Measurements from ENCODE around the gene PIAS2.
"Not testable (repeated sequence)": the region's sequence is repeated elsewhere in the genome, so short reads cannot be mapped to it uniquely, and the experiment has no call there.

Gene PIAS2

DNA sequence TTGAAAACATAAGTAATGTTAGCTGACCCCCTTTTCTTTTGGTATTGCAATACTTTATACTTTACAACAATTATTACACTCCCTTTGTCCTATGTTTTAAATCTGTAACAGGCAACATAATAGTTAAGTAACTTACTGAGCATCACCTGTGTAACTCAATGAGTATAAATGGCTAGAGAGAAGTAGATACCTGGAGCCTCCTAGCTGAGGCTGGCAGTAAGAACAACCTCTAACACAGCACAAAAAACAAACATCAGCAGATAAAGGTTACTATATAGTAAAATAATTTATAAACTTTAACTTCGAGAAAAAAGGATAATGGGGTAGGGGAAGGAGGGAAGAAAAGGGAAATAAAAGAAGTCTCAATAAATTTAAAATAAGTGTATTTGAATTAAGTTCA lies 87.4 kb downstream of the PIAS2 start:
- no peak for DNase-seq

DNA sequence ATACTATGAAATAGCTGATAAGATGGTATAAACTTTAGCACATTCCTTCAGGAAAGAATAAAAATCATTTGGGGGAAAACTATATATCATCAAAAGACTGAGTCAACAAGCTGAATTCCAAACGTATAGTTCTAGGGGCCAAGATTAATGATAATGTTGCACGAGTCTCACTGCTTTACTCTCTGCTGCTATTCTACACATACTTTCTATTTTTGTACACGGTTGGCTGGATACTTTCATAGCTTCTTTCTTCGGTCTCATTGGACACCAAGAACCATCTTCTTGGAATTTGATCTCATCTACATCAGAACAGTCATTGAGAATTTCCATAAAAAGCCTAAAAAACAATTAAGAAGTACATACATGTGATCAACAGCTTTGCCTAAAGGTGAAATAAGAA lies 87.8 kb downstream of the PIAS2 start:
- DNase-seq = no peak

DNA sequence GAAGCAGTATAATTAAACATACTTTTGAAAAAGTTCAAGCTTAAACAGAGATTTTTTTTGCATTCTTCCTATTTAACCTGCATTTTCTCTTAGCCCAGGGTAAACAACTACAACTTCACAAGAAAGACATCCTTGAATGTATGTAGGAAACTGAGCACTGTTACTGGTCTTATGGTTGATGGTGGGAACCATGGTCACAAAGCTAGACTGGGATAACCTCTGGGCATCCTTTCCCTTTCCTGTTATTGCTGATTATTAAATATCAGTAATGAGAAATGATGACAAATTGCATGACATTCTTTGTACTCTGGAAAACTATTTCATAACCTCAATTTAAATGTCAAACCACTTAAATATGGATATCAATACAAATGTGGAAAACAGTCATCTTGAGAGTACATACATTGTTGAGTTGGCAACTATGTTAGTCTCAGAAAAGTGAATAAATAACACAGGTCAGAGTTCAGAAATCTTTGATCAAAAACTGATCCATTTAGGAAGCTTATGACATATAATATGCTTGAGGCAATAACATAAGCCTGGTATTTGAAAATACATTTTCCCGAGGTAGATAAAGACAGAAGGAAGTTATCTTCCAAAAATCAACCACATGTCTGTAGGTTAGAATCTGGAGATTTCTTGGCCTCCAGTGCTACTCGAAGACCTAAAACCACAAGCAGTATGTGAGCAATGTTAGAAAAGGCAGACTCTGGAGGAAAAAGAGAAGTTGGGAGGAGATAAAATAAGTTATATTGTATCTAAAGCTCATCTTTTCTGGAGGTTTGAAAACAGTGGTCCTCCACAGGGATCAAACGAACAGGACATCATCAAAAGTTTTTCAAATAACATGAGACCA lies 95.2 kb downstream of the PIAS2 start:
- no peak for DNase-seq

DNA sequence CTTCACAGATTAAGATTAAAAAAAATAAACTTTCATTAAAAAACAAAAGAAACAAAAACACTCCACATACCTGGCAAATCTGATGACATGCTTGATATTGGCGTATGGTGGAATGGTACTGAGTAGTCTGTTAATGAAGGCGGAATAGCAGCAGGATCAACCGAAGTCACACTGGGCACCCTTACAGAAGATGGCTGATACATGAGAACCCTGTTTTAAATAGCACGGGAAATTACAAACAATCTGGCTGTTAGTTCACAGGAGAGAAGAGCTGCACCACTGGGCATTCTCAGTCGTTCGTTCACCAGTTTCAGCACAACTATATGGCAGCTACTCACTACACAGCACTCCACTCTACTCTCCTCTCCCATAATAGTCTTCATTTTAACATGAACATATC lies 96.4 kb downstream of the PIAS2 start:
- DNase-seq = no peak

DNA sequence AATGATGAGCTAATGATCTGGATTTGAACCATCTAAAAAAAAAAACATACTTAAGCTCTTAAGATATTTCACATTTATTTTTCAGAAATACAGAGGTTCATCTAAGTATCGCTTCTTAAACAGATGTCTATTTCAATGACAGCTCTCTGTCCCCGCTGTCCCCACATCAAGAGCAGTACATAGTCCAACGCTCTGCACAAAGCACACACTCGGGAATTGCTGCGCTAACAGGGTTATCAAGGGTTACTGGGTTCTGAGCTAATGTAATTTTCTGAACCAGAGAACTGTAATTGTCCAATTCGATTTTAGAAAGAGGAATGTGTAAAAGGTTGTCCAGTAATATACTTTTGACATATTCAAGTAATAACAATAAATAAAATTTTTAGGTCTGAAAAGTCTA lies 101.6 kb downstream of the PIAS2 start:
- no peak for DNase-seq

DNA sequence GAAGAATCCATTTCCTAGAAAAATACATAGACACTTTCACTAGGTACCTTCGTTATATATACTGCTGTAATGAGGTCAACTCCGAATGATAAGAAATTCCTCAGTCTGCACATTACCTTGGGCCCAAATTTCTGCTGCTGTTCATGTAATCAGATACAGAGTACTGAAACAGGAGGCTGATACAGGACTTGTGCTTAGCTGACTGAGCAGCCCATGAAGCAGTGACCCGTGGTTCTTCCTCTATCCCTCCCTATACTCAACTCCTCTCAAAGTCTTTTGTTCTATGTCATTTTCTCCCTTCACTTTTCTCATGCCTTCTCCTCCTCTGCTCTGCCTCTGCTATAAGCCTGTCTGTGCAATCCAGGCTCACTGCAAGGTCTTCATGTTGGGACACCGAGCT lies 102.9 kb downstream of the PIAS2 start:
- no peak for DNase-seq

DNA sequence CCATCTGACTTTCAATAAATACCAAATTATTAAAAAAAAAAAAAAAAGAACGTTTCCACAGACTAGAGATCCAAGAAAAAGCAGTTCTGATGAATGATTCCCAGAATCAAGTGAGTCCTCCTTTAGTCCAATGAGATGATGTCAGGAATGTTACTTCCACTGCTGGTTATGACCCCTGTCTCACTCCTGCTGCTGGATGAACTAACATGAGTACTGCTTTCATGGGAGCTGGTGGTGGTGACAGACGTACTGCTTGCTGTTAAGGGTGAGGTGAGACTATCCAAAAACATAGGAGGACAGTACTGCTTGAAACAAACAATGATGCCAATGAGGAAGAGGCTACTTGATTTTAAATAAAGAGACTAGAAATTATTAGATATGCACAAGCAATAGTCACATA lies 105.0 kb downstream of the PIAS2 start:
- DNase-seq = no peak

DNA sequence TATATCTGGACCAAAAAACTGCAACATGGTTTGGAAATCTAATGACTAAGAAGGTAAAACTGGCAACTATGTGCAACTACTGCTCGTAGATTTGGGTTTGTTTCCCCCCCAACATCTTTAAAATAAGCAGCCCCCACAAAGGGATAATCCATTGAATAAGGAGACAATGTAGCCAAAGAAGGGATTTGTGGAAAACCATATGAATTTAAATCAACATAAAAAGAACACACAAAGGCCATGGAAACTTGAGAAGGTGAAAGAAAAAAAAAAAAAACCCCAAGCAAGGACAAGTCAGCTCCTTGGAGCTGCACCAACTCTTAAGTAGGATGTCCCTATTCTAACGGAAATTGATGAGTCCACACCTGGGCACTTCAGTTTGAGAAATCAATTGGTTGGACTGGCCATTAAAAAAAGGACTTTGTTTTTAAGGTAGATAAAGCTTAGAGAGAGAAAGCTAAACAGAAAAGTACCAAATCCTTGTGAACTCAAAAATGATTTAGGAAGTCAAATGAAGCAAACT lies 106.8 kb downstream of the PIAS2 start:
- no peak for DNase-seq

DNA sequence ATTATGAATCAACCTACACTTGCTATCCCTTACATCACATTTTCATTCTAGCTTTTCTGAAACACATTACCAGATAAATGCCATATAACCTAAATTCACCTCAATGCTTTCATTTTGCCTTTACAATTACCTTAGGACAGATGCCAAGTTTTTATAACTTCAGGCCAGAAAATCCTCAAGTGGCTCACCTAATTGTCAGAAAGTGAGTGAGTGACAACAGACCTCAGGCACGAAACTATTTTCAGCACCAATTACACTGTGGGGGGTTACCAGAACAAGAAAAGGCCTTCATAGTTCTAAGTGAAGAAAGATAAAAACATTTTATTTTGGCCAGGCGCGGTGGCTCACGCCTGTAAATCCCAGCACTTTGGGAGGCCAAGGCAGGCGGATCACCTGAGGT lies 108.2 kb downstream of the PIAS2 start:
- no peak for DNase-seq

DNA sequence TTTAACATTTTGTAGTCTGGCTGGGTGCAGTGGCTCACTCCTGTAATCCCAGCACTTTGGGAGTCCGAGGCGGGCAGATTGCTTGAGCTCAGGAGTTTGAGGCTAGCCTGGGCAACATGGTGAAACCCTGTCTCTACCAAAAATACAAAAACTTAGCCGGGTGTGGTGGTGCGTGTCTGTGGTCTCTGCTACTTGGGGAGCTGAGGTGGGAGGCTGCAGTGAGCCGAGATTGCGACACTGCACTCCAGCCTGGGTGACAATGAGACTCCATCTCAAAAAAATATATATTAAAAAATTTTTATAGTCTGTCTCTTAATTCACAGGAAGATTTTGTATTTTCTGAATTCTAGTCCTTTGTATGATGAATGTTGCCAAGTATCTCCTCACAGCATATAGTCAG lies 121.4 kb downstream of the PIAS2 start:
- not testable (repeated sequence) for DNase-seq

DNA sequence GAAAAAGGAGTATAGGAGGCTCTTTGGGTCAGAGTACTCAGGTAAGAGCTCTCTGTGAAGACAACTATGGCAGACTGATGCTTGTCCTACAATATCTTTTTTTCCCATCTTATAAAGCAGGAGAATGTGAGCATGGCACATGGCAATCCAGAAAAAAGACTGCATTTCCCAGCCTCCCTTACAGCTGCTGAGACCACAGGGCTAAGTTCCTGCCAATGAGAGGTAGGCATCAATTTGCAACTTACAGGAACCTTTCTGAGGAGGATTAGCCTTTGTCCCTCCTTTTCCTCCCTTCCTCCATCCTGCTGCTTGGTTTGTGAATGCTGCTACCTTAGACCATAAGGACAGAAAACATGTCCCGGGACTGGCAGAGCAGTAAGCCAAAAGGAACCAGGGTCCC lies 122.7 kb downstream of the PIAS2 start:
- DNase-seq = no peak

DNA sequence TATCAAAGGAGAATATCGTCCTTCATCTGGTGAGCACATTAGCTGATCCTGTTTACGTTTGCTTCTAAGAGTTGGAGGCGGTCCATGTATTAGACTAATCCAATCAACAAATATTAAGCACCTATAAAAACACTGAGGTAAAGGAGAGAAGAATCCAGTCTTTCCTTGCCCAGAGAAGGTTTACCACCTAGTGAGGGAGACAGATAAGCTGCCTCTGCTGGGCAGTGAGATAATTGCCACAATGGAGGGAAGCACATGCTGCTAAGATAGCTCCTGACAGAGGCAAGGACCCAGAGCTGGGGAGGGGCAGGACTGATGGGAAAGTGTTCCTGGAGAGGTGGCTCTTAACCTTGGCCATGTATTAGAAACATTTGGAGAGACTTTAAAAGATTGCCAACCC lies 123.7 kb downstream of the PIAS2 start:
- no peak for DNase-seq

DNA sequence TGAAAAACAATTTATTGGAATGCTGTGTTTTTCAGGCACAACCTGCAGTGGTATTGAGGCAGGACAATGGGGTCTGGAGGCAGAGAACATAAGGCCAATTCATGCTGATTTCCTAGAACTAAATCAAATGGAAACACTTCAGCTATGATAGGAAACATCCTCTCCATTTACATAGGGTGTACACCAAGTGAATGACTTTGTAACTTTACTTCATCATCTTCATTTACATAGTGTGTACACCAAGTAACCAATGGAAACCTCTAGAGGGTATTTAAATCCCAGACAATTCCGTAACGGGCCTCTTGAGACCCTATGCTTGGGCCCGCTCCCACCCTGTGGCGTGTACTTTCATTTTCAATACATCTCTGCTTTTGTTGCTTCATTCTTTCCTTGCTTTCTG lies 128.2 kb downstream of the PIAS2 start:
- DNase-seq = no peak

DNA sequence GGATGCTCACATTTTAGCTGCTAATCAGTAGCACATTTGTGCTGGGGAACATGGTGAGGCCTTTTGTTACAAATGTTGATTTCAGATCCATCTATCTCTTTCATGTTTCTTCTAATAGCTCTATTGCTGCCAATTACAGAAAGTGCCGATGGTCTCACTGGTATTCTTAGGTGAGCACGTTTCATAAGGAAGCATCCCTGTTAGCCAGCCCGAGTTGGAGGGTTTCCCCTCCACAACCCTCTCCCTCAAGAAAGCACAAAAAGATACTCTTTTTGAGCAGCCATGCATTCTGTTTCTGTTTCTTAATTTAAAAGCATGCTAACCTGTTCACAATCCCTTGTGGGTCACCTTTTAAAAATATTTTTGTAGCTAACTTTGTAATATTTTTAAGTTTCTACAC lies 129.6 kb downstream of the PIAS2 start:
- no peak for DNase-seq

DNA sequence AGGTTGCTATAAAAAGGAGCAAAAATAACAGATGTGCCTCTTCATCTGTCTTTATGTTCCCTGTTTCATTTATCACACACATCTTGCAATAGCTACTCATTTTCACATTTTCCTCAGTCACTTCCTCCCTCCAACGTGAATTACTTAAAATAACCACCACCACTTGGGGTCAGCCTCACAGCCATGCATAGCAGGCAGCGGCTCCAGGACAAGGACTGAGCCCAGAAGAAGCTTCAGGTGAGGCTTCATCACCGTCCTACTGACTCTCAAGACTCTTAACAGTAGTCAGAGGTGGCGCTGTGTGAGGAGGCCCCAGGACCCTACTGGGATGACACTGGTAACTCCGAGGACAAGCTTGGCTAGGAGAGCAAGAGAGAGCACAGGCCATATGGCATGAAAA lies 144.9 kb downstream of the PIAS2 start:
- DNase-seq = peak; percentile 32

DNA sequence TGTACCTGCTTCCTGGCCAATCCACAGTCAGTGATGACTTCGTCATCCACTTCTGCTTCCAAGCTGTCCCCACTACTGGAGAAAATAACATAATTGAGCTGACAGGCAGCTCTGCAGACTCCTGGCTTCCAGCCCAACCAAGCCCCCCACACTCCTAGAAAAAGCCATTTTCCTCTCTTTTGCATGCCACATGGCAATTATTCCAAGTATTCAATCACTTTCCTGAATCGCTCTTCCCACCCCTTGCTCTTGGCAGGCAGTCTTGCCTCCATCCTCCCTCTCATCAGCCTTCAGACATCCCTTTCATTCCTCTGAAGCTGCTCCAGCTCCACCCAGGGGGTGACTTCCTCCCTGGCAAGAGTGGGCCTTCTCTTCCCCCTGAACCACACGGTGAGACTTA lies 146.2 kb downstream of the PIAS2 start:
- DNase-seq = no peak

DNA sequence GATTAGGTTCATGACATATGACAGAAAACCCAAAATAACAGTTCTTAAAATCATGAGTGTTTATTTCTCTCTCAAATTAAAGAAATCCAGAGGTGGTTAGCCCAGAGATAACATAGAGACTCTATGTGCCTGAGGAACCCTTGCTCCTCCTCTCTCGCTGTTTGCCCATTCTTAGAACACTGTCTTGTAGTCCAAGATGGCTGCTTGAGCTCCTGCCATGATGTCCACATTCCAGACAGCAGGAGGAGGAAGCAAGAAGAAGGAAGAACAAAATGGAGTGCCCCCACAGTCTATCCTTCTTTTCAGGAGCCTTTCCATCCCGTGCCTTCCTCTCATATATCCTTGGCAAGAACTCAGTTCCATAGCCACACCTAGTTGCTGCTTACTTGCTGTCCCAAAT lies 146.6 kb downstream of the PIAS2 start:
- no peak for DNase-seq

DNA sequence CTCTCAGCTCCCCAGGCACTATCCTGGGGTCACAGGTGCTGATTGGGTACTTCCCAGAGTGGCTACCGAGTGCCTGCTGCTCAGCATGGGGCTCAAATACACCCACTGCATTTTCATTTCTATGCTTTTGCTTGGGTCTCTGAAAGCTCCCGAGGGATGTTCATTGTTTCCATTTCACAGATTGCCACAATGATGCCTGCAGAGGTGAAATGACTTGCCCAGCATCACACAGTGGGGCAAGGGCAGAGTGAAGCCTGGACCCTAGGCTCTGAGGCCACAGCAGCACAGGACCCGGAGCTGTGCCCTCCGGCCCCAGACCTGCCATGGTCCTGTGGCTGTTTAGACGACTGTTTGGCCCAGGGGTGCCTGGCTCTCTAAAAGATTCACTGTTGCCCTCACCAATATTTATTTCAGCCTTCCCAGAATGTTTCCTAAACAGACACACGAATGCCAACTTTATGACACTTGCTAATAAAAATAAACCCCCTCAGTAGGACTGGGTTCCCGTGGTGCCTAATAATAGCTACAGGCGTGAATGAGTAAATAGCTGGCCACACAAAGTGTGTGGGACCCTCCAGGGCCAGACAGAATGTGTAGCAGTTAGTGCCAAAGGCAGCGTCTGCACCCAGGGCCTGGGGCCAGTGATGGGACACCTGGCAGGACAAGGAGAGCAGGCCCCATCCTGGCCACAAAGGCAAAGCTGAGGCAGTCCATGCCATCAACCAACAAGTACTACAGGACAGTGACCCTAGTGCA lies 149.0 kb downstream of the PIAS2 start:
- no peak for DNase-seq

DNA sequence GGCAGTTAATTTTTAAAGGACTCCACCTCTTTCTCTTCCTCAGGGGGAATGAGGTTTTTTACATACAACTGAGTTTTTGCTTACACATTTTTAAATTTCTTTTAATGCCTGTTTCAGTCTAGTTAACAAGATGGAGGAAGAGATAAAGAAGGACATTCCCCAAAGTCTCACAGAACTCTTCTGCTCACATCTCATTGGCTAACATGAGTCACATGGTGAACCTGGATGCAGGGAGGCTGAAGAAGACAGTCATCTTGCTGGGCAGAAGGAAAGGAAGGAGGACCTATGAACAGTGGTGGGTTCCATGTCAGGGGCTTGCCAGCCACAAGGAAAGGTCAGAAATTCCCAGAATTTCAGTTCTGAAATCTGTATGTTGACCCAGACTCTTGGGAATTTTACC lies 150.1 kb downstream of the PIAS2 start:
- no peak for DNase-seq

DNA sequence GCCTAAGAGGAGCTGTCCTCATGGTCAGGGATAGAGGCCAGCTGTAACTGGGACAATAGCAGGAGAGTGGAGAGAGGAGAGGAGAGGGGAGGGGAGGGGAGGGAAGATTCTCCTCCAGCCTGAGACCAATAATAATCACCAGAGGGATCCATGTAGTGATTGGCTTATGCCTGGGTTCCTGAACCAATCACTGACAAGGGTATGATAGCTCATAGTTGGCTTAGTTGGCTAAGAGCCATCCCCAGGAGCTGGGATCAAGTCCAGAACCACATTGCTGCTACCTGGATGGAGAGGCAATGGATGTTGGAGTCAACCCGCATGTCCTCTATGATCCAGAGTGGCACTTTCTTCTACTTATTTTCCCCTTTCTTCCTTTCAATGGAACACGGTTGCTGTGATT lies 152.7 kb downstream of the PIAS2 start:
- DNase-seq = no peak

DNA sequence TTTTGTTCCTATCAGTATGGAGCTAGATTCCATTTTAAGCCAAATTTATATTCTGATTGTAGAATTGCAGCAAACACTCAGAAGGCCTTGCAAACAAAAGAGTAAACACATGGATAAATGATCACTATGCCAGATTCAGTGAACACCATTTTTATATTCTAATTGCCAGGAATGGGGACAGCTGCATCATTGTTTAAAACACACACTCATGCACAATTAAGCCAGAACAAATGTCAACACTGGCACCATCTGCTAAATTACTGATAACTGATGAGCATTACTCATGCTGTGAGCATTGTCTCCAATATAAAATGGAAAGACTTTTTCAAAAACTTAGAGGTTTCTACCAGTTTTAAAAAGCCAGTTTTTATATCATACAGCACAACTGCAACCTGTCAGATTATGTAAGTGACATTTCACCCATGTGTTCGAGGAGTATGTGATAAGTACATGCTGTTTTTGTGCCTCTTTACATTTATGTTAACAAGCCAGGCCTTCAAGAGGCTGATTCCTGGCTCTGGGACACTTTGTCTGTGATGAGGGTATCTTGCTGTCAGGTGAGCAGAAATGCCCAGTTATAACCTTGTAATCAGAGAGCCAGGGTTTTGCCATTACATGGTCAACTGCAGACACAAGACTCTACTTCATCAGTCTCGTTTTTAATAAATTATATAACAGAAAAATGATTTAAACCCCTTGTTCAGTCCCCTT lies 156.1 kb downstream of the PIAS2 start:
- DNase-seq = no peak

DNA sequence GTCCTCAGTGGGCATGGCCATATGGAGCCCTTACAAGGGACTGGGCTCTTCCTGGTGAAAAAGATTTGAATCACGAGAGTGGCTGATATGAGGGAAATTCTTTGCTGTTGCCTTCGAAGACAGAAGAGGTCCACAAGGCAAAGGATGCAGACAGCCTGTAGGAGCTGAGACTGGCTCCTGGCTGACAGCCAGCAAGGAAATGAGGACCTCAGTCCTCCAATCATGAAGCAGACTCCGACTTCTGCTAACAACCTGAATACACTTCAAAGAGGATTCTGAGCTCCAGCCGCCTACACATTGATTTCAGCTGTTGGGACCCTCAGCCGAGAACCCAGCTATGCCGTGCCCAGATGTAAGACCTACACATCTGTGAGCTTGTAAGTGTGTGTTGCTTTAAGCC lies 157.4 kb downstream of the PIAS2 start:
- DNase-seq = no peak

DNA sequence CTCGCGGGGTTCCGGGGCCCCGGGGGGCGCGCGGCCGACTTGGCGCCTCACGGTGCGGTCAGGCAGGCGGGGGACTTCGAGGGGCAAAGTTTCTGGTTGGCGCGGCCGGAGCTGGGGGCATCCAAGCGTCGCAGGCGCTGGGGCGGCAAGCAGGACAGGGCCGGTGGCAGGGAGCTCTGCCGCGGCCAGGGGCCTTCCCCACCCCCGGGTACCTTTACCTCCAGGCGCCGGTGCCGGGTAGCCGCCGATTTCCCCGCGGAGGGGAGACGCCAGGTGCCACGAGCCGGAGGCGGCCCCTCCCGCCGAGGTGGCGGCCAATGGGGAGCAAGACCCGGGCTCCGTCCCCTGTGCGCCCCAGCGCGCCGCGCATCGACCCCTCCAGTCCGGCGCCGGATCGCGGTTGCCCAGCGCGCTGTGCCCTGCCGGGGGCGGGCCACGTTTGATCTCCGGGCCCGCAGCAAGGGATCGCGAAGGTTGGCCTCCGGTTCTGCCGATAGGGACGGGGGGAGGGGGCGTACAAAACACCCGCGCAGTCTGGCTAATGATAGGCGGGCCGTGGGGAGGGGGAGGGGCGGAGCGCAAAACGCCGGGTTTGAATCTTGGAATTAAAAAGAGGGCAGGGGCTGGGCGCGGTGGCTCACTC lies 160.6 kb downstream of the PIAS2 start, which contains the start of gene ST8SIA5:
ST8SIA5 (minus strand) TSS at position 495 of the 643 bp plus-strand sequence. CDS start 545 bp downstream, outside the sequence.
- DNase-seq = no peak
